ENCODE measurements around the gene INAFM1.
"Not testable (repeated sequence)": the region's sequence is repeated elsewhere in the genome, so short reads cannot be mapped to it uniquely, and the experiment has no call there.

INAFM1 gene

DNA sequence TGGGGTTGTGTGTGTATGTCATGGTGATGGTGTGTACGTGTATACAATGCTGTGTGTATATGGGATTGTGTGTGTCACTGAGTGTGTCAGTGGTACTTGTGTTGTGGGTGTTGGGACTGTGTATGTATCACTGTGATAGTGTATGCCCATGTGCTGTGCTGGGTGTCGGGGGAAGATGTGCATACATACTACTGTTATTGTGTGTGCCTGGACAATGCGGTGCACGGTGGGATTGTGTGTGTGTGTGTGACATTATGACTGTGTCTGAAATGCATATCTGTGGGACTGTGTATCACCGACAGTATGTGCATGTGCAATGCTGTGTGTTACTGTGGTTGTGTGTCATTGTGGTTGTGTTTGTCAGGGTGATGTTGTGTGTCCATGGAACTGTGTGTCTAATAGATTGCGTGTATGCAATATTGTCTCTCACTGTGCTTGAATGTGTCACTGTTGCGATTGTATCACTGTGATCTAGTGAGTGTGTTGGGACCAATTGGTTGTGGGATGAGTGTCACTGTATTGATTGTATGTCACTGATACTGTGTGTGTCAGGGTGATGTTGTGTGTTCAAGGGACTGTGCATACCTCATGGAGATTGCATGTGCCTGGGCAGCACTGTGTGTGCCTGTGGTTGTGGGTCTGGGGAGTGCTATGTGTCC is 32.6 kb upstream of the INAFM1 start:
- no peak for DNase-seq

DNA sequence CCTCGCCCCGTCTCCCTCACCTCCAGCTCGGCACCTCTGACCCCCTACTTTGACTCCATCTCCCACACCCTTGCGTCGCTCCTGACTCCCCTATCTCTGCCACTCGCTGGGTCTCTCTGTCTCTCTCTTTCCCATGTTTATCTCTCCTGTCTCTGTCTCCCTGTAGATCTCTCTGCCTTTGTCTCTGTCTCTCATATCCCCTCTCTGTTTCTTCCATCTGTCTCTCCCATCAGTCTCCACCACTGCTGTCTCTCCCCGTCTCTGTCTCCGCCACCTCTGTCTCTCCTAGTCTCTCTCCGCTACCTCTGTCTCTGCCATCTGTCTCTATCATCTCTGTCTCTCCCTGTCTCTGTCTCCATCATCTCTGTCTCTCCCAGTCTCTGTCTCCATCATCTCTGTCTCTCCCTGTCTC is 31.3 kb upstream of the INAFM1 start:
- no peak for DNase-seq

DNA sequence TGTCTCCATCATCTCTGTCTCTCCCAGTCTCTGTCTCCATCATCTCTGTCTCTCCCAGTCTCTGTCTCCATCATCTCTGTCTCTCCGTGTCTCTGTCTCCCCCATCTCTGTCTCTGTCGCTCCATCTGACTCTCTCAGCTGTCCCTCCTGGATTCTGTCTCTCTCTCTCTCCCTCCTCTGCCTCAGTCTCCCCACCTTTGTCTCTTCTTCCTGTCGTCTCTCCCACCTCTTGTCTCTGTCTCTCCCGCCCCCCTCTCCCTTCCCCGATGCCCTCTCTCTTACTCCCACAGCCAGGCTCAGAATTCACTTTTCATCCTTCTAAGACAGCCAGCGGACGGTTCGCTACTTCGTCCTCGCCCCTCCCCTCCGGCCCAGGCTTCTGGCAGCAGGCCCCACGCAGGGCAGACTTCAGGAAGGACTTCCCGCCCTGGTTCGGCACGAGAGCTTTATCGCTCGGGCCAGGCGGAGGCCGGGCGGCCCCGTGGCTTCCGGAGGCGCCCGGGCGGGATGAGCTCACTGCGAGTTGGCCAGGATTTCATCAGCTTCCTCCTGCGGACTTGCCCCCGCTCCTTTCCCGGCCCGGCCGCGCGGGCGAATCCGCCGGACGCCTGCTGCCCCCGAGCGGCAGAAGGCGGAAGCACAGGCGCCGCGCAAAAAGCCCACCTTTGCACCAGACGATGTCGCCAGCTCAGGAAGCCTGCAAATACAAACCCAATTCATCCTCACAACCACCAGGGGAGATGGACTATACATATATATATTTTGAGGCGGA is 30.7 kb upstream of the INAFM1 start:
- no peak for DNase-seq

DNA sequence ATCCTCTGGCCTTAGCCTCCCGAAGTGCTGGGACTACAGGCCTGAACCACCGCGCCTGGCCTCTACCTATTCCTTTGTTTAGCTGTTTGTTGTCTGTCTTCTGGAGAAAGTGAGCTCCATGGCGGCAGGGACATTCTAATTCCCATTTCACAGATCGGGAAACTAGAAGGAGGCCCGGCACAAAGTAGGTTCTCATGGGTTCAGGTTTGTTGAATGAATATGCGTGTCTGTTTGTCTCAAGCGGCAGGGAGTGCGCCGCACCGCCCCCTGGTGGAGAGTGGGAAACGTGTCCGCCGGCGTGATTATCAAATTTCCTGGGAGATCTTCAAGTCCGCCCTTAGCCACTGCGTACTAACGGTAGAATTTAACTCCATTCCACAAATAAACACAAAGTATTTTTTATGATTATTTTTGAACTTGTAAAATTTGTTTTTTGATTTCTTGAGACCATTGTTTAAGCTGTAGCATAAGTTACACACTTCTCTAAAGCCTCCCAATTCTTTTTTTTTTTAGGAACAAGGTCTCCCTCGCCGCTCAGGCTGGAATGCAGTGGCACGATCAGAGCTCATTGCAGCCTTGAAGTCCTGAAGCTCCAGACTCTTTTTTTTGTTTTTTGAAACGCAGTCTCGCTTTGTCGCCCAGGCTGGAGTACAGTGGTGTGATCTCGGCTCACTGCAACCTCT is 27.2 kb upstream of the INAFM1 start:
- no peak for DNase-seq

GRCh38 chr19:47253016-47253415 is 21.7 kb upstream of the INAFM1 start:
- not testable (repeated sequence) for DNase-seq

DNA sequence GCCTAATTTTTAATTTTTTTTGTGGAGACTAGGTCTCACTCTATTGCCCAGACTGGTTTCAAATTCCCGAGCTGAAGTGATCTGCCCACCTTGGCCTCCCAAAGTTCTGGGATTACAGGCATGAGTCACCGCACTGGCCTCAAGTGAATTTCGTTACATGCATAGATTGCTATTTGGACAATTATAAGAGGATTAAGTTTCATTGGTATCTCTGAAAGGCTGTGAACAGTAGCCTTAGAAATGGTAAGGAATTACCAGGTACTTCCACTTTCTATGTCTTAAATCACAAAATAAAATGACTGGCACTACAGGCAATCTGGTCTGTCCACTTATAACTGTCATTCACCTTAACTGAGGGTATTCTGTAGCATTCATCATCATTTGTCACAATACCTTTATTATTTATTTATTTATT is 21.2 kb upstream of the INAFM1 start:
- no peak for DNase-seq

DNA sequence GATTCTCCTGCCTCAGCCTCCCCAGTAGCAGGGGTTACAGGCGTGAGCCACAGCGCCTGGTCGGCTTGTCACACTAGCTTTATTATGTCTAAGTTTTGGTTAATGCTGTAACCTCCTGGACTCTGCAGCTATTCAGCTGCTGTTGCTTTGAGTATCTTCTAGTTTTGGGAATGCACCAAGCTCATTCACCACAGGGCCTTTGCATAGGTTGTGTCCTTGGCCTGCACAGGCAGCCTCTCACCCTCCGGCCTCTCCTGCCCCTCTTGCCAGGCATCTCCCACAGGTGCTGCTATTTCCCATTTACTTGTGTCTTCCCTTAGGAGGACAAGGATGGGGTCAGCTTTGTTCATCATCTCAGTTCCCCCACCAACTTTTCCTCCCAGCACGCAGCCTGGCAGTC is 20.7 kb upstream of the INAFM1 start:
- no peak for DNase-seq

DNA sequence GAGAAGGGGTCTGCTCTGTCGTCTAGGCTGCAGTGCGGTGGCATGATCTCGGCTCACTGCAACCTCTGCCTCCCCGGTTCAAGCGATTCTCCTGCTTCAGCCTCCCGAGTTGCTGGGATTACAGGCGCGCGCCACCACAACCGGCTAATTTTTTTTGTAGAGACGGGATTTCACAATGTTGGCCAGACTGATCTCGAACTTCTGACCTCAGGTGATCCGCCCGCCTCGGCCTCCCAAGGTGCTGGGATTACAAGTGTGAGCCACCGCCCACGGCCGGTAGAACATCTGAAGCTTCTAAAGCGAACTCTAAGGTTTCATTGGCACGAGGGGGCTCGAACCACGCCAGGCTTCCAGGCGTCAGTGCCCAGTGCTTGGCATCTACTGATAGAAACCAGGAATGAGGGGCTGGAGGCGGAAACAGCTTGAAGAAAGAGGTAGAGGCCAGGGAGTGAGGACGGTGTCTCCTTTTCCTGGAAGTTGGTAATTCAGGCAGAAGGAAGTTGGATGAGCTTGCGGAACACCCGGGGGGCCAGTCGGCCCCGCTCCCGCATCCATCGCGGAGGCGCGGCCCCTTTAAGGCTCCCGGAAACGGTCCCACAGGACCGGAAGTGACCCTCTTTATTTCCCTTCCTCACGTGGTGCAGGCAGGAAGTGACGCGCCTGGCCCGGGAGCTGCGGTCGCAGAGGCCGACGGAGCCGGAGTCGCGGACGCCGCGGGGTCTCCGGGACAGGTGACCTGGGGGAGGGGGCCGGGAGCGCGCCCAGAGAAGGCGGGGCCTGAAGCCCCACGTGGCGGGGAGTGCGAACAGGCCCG is 18.6 kb upstream of the INAFM1 start, which contains the start of gene CCDC9:
Gene CCDC9, plus strand, starts transcription at position 647 of the 814 bp plus-strand sequence. CDS start 1,876 bp downstream, outside the sequence.
- DNase-seq: peak; percentile 88

DNA sequence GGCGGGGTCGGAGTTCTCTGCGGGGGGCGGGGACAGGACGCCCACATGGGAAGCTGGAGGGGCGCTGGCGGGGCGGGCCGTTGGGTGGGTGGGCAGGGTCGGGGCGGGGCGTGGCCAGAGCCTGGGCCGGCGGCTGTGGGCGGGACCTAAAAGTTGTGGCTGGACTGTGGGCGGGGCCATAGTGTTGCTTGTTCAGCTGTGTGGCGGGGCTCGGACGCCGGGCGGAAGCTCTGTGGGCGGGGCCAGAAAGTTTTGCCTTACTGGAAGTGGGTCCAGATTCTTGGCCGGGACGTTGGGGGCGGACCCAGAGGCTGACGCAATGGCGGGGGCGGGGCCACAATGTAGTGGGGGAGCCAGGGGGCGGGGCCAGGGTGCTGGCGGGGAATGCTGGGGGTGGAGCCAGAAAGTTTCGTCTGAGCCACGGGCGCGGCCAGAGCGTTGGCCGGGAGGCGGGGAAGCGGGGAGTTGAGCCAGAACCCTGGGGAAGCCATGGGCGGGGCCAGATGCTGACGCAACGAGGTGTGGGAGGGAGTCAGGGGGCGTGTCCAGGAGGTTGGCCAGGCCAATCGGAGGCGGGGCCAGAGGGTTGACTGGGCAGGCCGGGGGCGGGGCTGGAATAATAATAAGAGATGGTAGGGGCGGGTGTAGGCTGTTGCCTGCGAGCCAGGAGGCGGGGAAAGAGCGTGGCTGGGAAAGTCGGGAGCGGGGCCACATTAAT is 17.8 kb upstream of the INAFM1 start:
- DNase-seq: peak; percentile 97

DNA sequence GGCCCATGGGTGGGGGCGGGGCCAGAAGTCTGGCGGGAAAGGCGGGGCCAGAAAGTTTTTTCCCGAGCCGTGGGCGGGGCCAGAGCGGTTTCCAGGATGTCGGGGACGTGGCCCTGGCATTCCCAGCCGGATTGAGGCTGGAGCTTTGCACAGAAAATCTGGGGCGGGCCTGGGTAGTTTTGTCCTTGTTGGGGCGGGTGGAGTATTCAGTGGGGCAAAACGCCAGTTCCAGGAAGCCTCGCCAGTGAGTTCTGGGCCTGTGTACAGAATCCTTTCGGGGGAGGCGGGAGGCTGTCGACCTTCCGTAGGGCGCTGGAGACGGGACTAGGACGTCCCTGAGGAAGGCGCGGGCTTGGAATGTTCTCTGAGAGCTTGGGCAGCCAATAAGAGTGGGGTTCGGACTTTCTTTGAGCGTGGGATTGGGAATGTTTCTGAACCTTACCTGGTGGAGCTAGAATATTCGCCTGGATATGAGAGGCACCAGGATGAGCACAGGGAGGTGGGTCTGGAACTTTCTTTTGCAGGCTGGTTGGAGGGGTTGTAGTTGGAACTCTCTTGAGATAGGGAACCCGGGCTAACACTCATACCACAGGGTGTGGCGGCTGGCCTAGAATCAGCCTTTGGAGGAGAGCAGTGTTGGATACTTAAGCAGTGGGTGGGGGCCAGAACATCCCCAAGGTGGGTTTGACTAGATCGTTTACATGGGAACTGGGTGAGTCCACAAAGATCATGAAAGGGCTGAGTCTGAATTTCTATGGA is 17.1 kb upstream of the INAFM1 start:
- no peak for DNase-seq

- no peak for DNase-seq
Measured at GRCh38 chr19:47258434-47258833, 16.3 kb upstream of the INAFM1 start.

GRCh38 chr19:47258895-47259555 is 15.7 kb upstream of the INAFM1 start:
- no peak for DNase-seq

DNA sequence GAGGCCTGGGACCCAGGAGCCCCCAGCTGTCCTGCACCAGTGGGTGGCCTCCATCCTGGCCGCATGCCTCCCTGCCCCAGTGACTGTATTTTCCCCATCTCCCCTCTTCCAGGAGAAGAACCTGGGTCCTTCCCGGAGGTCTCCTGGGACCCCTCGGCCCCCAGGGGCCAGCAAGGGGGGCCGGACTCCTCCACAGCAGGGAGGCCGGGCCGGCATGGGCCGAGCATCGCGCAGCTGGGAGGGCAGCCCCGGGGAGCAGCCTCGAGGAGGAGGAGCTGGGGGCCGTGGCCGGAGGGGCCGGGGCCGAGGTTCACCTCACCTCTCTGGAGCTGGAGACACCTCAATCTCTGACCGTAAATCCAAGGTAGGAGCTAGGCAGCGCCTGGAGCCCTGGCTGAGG is 14.2 kb upstream of the INAFM1 start:
- DNase-seq: no peak

GRCh38 chr19:47261946-47262793 is 12.5 kb upstream of the INAFM1 start:
- not testable (repeated sequence) for DNase-seq

GRCh38 chr19:47264629-47265028 is 10.1 kb upstream of the INAFM1 start:
- DNase-seq: no peak

- no peak for DNase-seq
Measured at GRCh38 chr19:47266401-47266941, 8.2 kb upstream of the INAFM1 start.

DNA sequence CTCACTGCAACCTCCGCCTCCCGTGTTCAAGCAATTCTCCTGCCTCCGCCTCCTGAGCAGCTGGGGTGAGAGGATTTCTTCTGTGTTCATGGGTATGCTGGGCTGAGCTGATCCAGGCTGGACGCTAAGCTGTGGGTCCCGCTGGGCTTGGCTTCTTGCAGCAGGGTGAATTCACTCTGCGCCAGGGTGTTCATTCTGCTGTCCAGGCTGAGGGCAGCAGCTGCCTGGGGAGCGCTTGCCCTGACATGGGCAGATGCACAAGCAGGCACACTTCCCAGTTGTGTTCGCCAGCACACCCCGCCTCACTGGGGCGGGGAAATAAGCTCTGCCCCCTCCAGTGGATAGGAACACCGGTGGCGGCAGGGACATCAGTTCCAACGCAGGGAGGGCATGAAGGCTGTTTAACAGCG is 7.3 kb upstream of the INAFM1 start:
- no peak for DNase-seq

GRCh38 chr19:47268028-47268427 is 6.7 kb upstream of the INAFM1 start:
- no peak for DNase-seq

- no peak for DNase-seq
Measured at GRCh38 chr19:47269596-47269995, 5.1 kb upstream of the INAFM1 start.

DNA sequence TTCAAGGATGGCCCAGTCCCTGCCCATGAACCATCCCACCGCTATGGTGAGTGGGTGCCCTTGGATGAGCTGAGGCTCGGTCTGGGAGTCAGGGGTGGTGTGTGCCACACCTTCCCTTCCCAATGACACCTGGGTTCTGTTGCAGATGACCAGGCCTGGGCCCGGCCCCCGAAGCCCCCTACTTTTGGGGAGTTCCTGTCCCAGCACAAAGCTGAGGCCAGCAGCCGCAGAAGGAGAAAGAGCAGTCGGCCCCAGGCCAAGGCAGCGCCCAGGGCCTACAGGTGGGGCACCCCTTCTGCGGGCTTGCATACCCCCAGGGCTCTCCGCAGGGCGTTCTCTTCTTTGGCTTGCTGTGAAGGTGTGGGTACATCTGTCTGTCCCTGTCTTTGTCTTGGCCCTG is 4.3 kb upstream of the INAFM1 start:
- no peak for DNase-seq

All from NCI-H187 treated with DMSO at 0.1 percent for 48 hours (cell line).